Stimulated activated CD8-positive, alpha-beta memory T cell treated with anti-CD3 and anti-CD28 coated beads, Interleukin-2, amount 100 ng/mL, for 48 hours (primary cell): ENCODE measurements around the gene POLR3H.

ENCODE experiments used
- DNase-seq, 2 donors: peaks; one replicate each; pipeline ENCODE4 v3.0.0-alpha.2; 2020; ENCODE audit warnings: low read depth in 2 of 2

POLR3H gene

DNA sequence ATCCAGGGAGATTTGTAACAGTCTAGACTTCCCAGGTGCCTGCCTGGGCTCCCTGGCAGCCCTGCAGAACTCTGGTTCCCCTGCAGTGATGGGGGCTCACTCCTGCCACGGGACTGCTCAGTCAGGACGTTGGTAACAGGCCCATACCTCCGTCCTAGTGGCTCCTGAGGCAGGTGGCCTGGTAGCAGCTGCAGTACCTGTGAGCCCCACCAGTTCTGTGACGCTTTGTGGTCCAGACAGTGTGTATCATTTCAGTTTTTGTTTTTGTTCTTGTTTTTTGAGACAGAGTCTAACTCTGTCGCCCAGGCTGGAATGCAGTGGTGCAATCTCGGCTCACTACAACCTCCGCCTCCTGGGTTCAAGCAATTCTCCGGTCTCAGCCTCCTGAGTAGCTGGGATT lies 27.8 kb downstream of the POLR3H start:
- no peak for DNase-seq

DNA sequence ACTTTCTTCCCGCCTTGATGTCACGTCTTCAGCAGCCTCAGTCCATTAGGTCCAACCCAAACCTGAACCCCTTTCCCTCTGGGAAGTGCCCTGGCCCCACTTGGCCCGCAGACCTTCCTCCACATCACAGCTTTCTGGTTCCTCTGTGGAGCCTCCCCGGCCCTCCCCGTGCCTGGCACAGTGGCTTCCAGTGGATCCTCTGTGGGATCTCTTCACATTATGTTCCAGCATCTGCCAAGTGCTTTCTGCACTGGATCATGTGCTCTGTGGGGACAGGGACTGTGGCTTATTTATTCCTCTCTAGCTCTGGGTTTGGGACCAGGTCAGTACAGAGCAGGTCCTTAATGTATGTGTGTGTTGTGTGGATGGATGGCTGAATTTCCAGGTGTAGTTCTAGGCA lies 30.9 kb downstream of the POLR3H start:
- no peak for DNase-seq

DNA sequence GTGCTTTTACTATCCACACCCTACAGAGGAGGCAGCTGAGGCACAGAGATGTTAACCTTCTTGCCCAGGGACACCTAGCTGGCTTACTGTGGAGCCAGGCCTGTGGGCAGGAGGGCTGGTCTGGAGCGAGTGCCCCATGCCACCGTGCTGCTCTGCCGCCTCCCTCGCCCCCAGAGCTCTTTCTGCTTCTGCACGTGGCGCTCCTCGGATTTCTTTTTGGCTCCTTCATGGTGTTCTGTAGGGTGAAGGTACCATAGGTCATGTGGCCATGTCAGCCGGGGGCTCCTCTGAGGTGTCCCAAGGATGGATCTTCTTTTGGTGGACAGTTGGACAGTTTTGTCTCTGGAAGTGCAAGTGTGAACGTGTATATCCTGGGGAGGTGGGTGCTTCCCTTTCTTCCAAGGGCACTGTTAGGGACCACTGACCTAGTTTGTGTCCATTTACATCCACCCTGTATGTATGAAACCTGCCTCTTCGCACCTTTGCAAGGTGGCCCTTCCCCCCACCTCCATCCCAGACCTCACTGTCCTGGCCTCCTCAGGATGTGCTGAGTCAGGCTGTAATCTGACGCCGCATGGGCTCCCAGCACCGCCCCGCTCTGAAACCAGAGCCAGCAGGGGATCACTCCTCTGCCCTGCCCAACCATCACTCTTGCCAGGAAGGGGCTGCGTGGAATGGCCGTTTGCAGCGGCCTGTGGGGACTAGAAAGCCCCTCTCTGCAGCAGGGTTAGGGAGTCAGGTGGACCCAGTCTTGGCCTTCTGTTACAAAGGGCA lies 31.7 kb downstream of the POLR3H start:
- DNase-seq = no peak

DNA sequence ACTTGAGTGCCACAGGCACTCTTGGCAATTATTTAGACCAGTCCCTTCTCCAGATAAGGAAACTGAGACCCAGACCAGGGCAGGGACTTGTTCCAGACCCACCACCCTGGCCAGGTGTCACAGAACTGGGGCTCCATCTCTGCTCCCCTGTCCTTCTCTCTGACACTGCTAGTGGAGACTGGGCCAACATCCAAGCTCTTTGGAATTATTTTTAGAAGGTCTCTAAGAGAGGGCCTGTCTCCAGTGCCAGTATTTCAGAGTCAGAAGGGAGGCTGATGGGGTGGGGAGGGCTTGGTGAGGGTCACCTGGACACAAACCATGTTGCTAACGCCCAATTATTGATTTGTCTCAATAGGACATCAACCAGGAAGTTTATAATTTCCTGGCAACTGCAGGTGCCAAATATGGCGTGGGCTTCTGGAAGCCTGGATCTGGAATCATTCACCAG lies 32.7 kb downstream of the POLR3H start:
- DNase-seq = no peak

DNA sequence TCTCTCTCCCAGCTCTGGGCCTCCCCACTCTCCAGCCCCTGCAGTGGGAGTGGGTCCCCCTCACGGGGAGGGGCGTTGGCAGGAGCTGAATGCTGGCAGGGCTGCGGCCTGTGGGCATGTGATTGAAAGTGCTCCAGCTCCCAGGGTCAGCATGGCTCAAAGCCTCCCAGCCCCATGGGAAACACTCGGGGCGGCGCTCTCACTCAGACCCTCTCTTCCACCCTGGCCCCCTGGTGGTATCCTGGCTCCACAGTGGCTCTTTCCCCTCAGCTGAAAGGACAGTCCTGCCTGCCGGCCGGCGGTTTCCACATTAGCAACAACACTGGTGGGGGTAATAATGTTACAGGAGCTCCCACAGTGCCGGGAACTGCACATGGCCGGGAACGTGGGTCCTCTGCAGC lies 35.5 kb downstream of the POLR3H start:
- DNase-seq = no peak

DNA sequence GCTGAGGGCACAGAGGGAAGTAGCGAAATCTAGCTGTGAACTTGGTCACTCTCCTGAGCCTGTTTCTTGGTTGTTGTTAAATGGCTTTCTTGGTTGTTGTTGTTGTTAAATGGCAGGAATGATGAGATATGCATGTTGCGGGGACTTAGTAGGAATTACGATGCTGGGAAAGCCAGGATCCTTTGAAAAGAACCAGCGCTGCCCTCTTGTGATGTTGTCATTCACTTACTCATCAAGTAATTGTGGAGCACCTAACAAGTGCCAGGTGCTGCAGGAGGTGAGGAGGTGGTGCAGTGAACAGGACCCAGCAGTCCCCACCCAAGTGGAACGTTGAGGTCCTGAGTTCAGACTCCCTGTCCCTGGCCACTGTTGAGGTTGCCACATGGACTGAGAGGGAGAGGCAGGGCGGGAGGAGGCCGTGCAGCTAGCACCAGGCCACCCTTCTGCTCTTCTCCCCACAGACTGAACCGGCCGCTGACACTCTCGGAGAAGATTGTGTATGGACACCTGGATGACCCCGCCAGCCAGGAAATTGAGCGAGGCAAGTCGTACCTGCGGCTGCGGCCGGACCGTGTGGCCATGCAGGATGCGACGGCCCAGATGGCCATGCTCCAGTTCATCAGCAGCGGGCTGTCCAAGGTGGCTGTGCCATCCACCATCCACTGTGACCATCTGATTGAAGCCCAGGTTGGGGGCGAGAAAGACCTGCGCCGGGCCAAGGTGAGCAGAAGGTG lies 36.8 kb downstream of the POLR3H start:
- no peak for DNase-seq

DNA sequence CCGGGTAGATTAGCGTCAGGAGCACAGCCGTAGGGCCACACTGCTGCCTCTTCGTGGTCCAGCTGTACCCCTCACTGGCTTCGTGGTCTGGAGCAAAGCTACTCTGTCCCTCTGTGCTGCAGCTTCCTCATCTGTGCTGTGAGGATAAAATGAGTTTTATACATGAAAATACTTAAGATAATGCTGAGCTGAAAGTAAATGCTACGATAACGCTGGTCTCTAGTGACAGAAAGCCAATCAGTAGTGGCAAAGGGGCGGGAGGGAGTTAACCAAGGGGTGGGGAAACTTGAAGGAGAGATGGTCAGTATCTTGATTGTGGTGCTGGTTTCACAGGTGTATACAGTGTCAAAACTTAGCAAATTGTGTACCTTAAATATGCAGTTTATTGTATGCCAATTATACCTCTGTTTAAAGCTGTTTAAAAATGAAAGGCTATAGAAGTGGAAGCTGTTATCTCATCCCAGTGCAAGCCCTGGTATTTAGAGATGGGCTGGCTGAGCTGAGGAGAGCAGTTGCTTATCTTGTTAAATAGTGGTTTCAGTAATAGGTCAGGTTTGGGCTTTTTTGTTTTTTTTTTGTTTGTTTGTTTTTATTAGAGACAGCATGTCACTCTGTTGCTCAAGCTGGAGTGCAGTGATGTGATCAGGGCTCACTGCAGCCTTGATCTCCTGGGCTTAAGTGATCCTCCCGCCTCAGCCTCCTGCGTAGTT lies 38.6 kb downstream of the POLR3H start:
- DNase-seq = no peak

DNA sequence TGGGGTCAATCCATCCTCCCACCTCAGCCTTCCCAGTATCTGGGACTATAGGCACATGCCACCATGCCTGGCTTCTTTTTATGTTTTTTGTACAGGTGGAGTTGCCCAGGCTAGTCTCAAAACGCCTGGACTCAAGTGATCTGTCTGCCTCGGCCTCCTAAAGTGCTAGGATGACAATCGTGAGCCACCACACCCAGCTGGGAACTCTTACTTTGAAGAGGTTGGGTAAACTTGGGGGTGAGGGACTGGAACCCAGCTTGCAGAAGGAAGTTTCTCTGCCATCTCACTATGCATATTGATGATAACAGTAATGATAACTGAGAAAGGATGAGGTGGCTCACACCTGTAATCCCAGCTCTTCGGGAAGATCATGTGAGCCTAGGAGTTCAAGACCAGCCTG lies 39.5 kb downstream of the POLR3H start:
- DNase-seq = no peak

DNA sequence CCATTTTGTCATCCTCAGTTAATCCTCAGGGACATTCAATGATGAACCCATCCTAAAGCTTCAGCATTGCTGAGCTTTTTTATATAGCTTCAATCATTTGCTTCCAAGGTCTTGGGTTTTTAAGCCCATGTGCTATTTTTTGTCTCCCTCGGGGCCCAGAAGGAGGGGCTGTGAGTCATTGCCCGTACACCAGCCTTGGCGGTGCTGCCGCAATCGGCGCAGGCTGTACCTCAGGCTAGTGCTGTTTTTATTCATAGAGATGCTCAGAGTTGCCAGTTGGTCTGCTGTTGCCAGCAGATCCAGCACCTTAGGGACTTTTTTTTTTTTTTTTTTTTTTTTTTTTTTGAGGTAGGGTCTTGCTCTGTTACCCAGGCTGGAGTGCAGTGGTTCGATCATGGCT lies 39.9 kb downstream of the POLR3H start:
- no peak for DNase-seq

DNA sequence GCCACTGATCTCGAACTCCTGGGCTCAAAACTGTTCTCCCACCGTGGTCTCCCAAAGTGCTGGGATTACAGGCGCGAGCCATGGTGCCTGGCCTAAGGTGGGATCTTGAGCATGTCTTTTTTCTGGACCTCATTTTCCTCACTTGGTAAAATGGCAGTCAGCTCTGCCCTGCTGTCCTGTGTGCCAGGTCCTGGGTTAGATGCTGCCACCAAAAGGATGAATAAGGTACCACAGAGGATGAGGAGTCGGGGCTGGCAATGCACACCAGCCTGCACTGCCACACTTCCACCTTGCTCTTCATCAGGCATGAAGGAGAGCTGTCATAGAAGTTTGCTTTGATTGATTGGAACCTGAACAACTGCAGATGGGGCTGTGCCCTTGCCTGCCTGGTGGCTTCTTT lies 43.1 kb downstream of the POLR3H start:
- DNase-seq = no peak

DNA sequence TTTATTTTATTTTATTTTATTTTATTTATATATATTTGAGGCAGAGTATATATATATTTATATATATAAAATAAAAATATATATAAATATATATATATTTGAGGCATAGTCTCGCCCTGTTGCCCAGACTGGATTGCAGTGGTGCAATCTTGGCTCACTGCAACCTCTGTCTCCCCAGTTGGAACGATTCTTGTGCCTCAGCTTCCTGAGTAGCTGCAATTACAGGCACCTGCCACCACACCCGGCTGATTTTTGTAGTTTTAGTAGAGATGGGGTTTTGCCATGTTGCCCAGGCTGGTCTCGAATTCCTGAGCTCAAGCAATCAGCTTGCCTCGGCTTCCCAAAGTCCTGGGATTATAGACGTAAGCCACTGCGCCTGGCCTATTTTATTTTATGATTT lies 44.0 kb downstream of the POLR3H start:
- no peak for DNase-seq

DNA sequence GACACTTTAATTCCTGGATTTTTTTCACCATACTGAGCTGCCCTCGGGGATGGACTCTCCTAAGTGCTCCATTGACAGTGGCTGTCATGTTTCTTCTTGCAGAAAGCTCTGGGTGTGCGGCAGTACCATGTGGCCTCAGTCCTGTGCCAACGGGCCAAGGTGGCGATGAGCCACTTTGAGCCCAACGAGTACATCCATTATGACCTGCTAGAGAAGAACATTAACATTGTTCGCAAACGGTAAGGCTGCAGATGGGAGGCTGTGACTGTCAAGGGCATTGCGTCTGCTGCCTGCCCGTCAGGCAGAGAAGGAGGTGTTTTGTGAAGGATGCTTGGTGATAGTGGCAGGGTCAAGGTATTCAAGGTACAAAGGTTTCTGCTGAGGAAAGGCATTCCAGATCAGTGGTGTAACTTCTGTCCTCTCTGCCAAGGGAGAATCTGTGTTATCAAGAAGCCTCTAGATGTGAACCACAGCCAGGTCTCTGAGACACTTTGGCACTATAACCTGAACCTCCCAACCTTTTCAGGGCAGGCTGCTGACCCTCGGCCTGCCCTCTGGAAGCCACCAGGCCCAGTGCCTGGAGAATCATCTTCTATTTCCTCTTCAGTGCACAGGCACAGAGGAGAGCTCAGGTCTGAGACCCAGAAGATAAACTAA lies 44.5 kb downstream of the POLR3H start:
- DNase-seq = no peak

DNA sequence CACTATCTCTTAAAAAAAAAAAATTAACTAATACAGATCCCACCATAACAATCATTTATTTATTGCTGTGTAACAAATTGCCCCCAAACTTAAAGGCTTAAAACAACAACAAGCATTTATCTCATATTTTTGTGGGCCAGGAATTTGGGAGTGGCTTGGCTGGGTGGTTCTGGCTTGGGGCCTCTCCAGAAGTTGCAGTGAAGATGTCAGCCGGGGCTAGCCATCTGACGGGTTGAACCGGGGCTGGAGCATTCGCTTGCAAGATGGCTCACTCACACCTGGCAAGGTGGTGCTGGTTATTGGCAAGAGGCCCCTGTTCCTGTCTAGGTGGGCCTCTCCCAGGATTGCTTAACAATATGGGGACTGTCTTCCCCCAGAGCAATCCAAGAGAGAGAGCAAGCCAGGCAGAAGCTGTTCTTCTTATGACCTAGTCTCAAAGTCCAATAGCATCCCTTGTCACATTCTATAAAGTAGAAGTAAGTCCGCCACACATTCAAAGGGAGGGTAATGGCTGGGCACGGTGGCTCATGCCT lies 45.9 kb downstream of the POLR3H start:
- no peak for DNase-seq

DNA sequence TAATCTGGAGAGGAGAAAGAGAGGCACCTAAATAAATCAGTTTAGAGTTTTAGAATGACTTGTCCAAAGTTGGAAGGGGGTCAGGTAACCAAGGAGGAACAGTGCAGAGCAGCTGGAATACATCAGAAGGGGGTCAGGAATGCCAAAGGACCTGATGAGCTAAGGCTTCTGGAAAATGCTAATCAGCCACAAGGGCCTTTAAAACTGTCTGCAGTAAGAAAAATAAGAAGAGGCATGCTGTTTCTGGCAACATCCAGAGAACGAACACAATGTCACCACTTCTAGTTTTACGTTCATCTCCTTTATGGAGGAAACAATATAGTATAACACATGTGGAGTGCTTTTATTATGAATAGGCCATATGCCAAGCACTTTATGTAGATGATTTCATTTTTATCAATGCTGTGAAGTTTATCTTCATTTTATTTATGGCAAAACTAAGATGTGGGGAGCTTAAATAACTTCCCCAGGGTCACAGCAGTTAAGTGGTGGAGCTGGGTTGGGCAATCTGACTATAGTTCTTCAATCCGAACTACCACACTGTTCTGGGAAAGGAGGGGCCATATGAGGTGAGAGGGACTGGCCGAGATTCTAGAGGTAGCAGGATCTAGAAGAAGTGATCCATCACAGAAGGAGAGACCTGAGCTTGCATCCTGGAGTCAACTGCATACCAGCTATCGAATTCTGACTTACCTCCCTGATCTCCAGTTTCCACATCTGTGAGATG lies 52.7 kb downstream of the POLR3H start:
- no peak for DNase-seq

DNA sequence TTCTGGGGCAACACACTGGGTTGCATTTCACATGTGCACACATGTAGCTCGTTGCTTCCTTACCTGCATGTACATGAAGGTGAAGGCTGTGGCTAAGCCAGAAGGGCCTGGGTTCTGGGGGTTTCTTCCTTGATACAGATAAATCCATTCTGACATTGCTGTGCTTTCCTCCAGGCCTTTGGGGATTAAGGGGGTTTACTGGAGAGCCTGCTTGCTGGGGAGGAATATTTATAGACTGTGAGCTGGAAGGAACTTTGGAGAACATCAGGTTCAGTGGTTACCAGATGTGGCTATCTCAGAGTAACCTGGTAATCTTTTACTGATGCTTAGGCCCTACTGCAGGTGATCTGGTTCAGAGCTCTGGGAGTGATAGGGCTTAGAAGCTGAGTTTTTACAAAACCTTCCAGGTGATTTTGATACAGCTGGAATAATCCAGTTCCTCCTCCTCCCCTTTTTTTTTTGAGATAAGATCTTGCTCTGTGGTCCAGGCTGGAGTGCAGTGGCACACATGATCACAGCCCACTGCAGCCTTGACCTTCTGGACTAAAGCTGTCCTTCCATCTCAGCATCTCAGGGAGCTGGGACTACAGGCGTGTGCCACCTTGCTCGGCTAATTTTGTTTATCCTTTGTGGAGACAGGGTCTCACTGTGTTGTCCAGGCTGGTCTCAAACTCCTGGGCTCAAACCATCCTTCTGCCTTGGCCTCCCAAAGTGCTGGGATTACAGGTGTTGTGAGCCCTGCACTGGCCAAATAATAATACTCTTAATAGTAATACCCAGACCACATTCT lies 55.5 kb downstream of the POLR3H start:
- DNase-seq = no peak

DNA sequence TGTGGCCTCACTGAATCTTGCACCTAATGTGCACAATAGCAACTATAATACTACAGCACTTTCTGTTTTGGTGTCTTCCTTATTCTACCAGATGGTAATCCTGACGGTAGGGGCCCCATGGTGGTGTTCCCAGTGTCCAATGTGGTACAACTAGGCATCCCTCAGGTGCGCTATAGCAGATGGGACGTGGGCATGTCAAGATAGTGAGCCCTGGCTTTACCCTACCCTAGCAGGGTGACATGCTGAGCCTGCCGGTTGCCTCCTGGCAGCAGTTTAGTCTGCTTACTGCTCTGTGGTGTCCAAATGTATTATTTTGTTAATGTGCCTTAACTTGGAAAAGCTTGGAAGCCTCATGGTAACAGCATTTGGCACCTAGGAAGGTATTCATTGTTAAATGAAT lies 56.2 kb downstream of the POLR3H start:
- no peak for DNase-seq

DNA sequence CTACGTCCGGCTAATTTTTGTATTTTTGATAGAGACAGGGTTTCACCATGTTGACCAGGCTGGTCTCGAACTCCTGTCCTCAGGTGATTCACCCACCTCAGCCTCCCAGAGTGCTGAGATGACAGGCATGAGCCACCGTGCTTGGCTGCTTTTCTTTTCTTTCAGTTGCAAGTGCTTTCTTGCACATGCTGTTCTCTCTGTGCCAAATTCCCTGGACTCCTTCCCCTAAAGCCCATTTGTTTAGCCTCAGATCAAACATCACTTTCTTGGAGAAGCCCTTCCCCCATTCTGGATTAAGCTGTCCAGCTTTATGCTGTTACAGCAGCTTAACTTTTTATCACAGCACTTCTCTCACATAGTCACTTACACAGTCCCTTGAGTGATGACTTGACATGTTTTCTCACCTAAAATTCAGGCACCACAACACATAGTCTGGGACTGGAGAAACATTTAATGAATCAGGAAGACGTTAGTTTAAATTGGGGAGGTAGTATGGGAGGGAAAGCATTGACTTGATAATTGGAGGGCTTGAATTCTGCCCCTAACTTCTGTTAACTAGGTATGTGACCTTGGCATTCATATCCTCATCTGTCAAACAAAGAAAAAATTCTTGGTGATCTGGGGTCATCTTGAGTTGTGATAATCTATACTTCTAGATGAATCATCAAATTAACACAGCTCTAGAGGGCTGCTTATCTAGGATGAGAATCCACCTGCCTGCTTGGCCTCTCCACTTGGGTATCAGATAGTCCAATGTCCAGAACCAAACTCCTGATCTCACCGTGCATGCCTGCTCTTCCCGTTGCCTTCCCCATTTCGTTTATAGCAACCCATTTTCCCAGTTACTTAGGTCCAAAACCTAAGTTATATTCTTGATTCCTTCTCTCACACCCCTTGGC lies 57.0 kb downstream of the POLR3H start:
- no peak for DNase-seq

DNA sequence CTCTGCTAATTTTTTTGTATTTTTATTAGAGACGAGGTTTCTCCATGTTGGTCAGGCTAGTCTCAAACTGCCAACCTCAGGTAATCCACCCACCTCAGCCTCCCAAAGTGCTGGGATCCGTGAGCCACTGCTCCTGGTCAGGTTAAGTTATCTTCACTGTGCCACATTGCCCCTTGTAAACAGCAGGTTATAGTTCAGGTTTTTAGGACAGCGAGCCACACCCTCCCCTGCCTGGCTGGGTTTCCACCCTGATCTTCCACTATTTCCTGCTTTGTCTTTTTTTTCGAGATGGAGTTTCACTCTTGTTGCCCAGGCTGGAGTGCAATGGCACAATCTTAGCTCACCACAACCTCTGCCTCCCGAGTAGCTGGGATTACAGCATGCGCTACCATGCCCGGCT lies 59.2 kb downstream of the POLR3H start:
- no peak for DNase-seq

DNA sequence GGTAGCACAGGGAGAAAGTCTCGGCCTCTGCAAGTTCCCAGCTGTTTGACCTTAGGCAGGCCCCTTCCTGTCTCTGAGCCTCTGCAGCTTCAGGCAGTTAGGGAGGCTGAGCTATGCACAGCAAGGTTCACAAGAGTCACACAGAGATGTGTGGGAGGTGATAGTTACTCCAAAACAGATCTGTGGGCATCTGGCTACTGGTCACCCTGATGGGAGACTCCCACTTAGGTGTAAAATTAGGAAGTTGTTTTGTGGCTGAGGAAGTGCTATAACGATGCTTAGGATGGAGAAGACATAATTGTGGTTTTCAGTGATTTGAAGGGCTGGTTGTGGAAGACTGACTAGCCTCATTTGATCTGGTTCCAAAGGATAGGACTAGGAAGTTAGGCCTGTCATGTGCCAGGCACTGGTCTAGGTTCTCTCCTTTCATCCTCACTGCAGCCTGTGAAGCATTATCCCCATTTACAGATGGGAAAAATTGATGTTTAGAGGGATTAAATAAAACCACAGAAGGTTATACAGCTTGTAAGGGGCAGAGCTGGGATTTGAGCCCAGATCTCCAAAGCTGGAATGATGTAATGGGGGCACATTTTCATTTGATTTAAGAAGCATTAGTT lies 61.8 kb downstream of the POLR3H start:
- DNase-seq = no peak
